GM19043 (cell line): Measurements from ENCODE around the gene CPLANE2.
"Not testable (repeated sequence)": the region's sequence is repeated elsewhere in the genome, so short reads cannot be mapped to it uniquely, and the experiment has no call there.

Experiments used
- ATAC-seq: cut with Tn5 transposase; IDR thresholded peaks from one replicate; pipeline ENCODE4 v1.9.1; 2021; ENCODE audit warnings: low read depth; ENCODE audit not compliant: unreplicated experiment

CPLANE2 gene

GRCh38 chr1:16236511-16237342, at the start of gene CPLANE2:
CPLANE2 (minus strand) TSS chr1:16237183; CDS start chr1:16236742, 441 bp downstream.
- peak; percentile 85 for ATAC-seq

GRCh38 chr1:16286122-16286521, 49.1 kb upstream of the CPLANE2 start:
- no peak for ATAC-seq

GRCh38 chr1:16281765-16282164, 44.8 kb upstream of the CPLANE2 start:
- no peak for ATAC-seq

GRCh38 chr1:16279186-16279585, 42.2 kb upstream of the CPLANE2 start:
- no peak for ATAC-seq

DNA sequence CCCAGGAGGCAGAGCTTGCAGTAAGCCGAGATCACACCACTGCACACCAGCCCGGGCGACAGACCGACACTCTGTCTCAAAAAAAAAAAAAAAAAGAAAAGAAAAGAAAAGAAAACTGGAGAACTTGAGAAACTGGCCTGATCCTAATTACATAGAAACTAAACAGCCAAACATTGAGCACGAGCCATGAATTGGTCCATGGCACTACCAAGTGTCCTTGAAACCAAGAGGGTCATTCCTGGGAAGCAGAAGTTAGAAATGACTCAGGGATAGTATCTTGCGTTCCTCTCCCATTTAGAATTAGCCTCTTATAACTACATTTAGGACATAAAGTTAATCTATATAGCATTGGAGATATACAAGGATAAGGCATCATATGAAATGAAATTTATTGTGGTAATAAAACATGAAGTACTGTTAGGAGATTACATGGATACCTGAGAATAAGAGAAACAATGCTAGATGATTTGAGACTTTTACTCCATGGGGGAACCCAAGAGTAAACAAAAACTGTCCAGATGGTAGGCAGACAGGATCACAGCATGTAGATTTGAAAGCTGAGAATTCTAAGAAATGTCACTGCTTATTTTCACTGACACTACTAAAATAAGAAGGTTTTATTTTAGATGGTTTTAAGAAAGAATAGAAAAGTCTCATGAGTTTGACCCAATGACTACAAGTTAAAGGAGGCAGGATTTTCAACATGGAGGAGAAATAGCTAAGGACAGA, 39.5 kb upstream of the CPLANE2 start:
- ATAC-seq: no peak

DNA sequence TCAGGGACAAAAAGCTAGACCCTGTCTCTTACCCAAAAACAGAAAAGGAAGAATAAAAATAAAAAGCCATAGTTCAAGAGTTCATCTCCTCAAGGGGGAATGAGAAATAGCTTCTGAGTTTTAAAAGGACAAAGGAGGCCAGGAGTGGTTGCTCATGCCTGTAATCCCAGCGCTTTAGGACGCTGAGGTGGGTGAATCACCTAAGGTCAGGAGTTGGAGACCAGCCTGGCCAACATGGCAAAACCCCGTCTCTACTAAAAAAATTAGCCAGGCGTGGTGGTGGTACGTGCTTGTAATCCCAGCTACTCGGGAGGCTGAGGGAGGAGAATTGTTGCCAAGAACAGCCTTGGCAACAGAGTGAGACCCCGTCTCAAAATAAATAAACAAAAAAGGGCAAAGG, 38.6 kb upstream of the CPLANE2 start:
- ATAC-seq: no peak

GRCh38 chr1:16267690-16268180, 30.8 kb upstream of the CPLANE2 start:
- ATAC-seq: no peak

GRCh38 chr1:16266411-16267118, 29.6 kb upstream of the CPLANE2 start:
- no peak for ATAC-seq

DNA sequence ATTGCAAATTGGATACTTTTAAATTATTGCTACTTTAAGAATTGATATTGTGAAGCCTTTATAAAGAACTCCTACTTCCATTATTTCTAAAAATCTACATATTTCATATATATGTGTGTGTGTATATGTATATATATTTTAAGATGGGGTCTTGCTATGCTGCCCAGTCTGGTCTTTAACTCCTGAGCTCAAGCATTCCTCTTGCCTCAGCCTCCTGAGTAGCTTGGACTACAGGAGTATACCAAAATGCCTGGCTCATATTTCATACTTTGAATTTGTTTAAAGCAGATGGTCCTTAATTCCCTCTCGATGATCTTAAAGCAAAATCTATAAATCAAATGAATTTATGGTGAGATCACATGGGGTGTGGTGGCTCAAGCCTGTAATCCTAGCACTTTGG, 25.1 kb upstream of the CPLANE2 start:
- no peak for ATAC-seq

- no peak for ATAC-seq
Observed at GRCh38 chr1:16260814-16261213, 23.8 kb upstream of the CPLANE2 start.

DNA sequence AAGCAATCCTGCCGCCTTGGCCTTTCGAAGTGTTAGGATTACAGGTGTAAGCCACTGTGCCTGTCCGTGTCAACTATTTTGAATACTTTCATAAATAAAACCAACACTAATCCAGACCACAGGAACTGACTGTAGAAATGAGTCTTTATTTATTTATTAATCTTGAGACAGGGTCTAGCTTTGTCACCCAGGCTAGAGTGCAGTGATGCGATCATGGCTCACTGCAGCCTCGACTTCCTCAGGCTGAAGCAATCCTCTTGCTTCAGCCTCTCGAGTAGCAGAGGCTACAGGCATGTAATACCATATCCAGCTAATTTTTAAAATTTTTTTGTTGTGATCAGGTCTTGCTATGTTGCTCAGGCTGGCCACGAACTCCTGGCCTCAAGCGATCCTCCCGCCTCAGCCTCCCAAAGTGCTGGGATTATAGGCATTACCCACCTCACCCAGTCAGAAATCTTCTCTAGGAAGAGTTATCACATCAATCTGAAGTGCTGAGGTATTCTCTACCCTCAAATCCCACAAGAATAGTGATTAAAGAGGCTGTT, 21.7 kb upstream of the CPLANE2 start:
- no peak for ATAC-seq

- ATAC-seq: no peak
Observed at GRCh38 chr1:16257968-16258367, 21.0 kb upstream of the CPLANE2 start.

DNA sequence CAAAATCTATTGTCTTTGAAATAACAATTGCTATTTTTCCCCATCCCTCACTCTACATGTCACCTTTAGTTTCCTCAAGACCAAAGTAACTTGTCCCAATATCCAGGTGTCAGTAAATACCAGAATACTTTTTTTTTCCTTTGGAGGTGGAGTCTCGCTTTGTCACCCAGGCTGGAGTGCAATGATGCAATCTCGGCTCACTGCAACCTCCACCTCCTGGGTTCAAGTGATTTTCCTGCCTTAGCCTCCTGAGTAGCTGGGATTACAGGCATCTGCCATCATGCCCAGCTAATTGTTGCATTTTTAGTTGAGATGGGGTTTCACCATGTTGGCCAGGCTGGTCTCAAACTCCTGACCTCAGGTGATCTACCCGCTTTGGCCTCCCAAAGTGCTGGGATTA, 20.6 kb upstream of the CPLANE2 start:
- ATAC-seq: not testable (repeated sequence)

DNA sequence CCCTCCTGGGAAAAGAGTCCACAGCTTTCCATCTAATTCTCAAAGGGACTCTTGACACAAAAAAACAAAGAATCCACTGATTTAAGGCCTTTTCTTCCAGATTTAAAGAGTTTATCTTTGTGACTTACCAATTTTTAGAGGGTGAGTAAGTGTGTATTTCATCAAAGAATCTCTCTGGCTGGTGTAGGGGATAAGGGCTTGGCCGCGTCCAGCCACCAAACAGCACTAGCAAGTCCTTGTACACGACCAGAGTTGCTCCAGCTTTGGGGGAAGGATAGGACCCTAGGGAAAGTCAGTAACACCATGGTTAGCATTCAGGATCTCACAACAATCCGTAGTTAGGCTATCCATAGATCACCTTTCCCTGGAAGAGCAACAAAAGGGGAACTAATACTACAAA, 19.5 kb upstream of the CPLANE2 start:
- ATAC-seq: no peak

- ATAC-seq: no peak
Observed at GRCh38 chr1:16254263-16254928, 17.4 kb upstream of the CPLANE2 start.

DNA sequence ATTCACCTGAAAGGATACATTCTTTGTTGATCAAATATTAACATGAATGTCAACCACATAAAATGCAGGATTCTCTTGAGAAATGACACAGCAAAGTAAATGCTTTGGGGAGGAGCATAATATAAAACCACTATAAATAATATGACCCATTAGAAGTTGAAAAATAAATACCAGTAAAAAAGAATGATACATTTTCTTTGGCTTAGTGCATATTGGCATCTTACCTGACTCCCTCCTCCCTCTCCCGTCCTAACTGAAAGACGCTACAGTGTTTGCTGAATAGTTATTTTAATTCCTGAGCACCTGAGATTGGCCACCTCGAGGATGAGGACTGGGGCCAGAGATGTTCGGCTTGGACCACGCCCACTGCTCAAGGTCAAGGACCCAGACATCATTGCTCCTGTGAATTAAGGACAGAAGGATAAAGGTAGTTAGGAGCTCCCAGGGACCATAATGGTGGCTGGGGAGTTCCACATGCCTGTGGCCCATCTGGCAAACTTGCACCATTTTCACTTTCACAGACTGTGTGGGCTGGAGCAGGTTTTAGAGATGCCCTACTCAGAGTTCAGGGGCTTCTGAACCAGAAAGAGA, 16.4 kb upstream of the CPLANE2 start:
- ATAC-seq: no peak

DNA sequence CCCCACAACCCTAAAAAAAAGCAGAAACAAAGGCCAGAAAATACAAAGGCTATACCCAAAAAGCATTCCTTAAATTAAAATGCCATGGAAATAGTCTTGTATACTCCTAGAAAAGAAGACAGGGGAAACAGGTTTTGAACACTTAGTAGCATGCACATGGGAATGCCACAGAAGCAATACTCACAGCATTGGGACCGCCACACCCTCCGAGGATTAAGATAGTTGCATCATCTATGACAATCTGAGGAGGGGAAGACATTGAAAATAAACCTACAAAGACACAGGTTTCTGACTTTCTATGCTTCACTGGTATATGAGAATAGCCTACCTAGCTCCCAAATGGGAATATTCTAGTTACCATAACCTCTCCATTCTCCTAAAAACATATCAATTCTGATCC, 15.9 kb upstream of the CPLANE2 start:
- ATAC-seq: no peak

DNA sequence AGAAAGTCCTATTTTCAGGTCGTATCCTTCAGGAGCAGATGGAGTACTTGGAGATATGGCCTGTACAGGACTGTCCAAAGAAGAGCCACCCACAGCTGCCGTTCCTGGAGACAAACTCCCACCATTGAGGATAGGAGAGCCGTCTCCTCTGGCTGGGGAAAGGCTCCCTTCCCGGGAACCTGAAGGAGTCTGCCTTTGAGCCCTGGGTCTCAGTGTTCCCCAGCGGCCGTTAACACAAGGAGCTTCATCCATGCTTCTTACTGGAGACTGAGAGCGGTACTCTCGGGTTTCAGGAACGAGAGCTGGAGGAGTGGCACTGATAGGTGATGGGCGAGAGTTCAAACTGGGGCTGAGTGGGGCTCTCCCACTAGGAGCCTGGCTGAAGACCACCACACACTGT, 14.4 kb upstream of the CPLANE2 start:
- no peak for ATAC-seq

- no peak for ATAC-seq
Observed at GRCh38 chr1:16250524-16251251, 13.7 kb upstream of the CPLANE2 start.
